Karpas-422 (cell line): ENCODE measurements around the gene IRX1. TPM values are rescaled to one million over a fixed set of nuclear protein-coding genes. Genes with fewer than 3 reads are reported as not detected.

ENCODE experiments used
- DNase-seq: peaks from one replicate; pipeline ENCODE4 v3.0.0-alpha.2; 2015
- H2AFZ ChIP-seq: fragments of 200-600 bp; sonication (generic); 2 replicates; pipeline ENCODE4 v1.6.1; 2014; ENCODE audit warnings: antibody characterized with exemption, low read length, mixed read lengths
- H3K27ac ChIP-seq: fragments of 200-600 bp; sonication (generic); 2 replicates; pipeline ENCODE4 v1.5.1; 2014; ENCODE audit warnings: mild to moderate bottlenecking, low read length, moderate library complexity
- H3K27me3 ChIP-seq: fragments of 200-600 bp; sonication (generic); 2 replicates; pipeline ENCODE4 v1.6.1; 2014; ENCODE audit warnings: low read length, mixed read lengths
- H3K36me3 ChIP-seq: fragments of 200-600 bp; sonication (generic); 2 replicates; pipeline ENCODE4 v1.6.1; 2014; ENCODE audit warnings: low read length, mixed read lengths; ENCODE audit not compliant: insufficient read depth
- H3K4me1 ChIP-seq: fragments of 200-600 bp; sonication (generic); 2 replicates; pipeline ENCODE4 v1.6.1; 2014; ENCODE audit warnings: mild to moderate bottlenecking, low read length, mixed read lengths
- H3K4me2 ChIP-seq: fragments of 200-600 bp; sonication (generic); 2 replicates; pipeline ENCODE4 v1.6.1; 2014; ENCODE audit warnings: low read length, low read depth, mild to moderate bottlenecking; ENCODE audit not compliant: poor library complexity, severe bottlenecking
- H3K4me3 ChIP-seq: fragments of 200-600 bp; sonication (generic); 2 replicates; pipeline ENCODE4 v1.5.1; 2014; ENCODE audit warnings: mild to moderate bottlenecking, antibody characterized with exemption, low read length, mixed read lengths
- H3K79me2 ChIP-seq: fragments of 200-600 bp; sonication (generic); 2 replicates; pipeline ENCODE4 v1.6.1; 2014; ENCODE audit warnings: mild to moderate bottlenecking, low read length, mixed read lengths
- H3K9ac ChIP-seq: fragments of 200-600 bp; sonication (generic); 2 replicates; pipeline ENCODE4 v1.6.0; 2014; ENCODE audit warnings: low read length
- H3K9me2 ChIP-seq: fragments of 200-600 bp; sonication (generic), shearing (Covaris generic); replicated peaks from 2 replicates; pipeline ENCODE4 v1.6.0; 2014; ENCODE audit warnings: mild to moderate bottlenecking, low read length, moderate library complexity; ENCODE audit not compliant: insufficient read depth
- H3K9me3 ChIP-seq: fragments of 300-700, 200-600 bp; sonication (generic); 2 replicates; pipeline ENCODE4 v1.6.1; 2014; ENCODE audit warnings: low read length, mixed read lengths
- H4K20me1 ChIP-seq: fragments of 200-600 bp; sonication (generic); 2 replicates; pipeline ENCODE4 v1.6.1; 2014; ENCODE audit warnings: mild to moderate bottlenecking, antibody characterized with exemption, low read length, low read depth; ENCODE audit not compliant: insufficient read depth
- total RNA-seq: library from RNA; depleted of rRNA; stranded (reverse); fragments of >200 nt; shearing (Covaris generic); gene quantifications from 2 replicates; pipeline ENCODE4 v1.2.3, GENCODE V29; 2014; ENCODE audit warnings: low replicate concordance

The IRX1 gene
- total RNA-seq, 1 experiment from 2014 or later = not detected

- no peaks in the 10 kb centered on the region for H3K36me3 ChIP-seq
Observed at GRCh38 chr5:3606121-3606831, 10.6 kb downstream of the IRX1 start.

GRCh38 chr5:3607541-3608181, 12.0 kb downstream of the IRX1 start:
- Histone ChIP-seq H2AFZ (no peak overlapping the region), H3K27me3 (no peaks in the 10 kb centered on the region), H3K9me3 (peaks cover 8% of the 10 kb centered on the region; the same call in 1 of the 2 replicates), H3K79me2 (no peaks in the 10 kb centered on the region), H3K4me1 (no peaks in the 10 kb centered on the region), H3K9me2 (no peaks in the 10 kb centered on the region), H3K36me3 (no peaks in the 10 kb centered on the region), H3K4me2 (no peak overlapping the region), H3K27ac (no peak overlapping the region), H3K4me3 (no peak overlapping the region), H4K20me1 (no peaks in the 10 kb centered on the region), H3K9ac (no peak overlapping the region)
- DNase-seq = no peak

More at GRCh38 chr5:3606121-3606831, 10.6 kb downstream of the IRX1 start:
- H3K9me2 ChIP-seq = no peaks in the 10 kb centered on the region
- H3K4me2 ChIP-seq = no peak overlapping the region
- no peaks in the 10 kb centered on the region for H4K20me1 ChIP-seq
- H3K79me2 ChIP-seq = no peaks in the 10 kb centered on the region
- no peak for DNase-seq
- peaks cover 8% of the 10 kb centered on the region; the same call in 1 of the 2 replicates for H3K9me3 ChIP-seq
- H2AFZ ChIP-seq = no peak overlapping the region
- no peaks in the 10 kb centered on the region for H3K27me3 ChIP-seq
- H3K9ac ChIP-seq = no peak overlapping the region
- no peak overlapping the region for H3K27ac ChIP-seq
- H3K4me1 ChIP-seq = no peaks in the 10 kb centered on the region
- no peak overlapping the region for H3K4me3 ChIP-seq

- H2AFZ ChIP-seq = no peak overlapping the region
- H3K27me3 ChIP-seq = no peaks in the 10 kb centered on the region
- no peaks in the 10 kb centered on the region for H3K79me2 ChIP-seq
- no peak for DNase-seq
- H3K9ac ChIP-seq = no peak overlapping the region
- H3K9me3 ChIP-seq = peaks cover 8% of the 10 kb centered on the region; the same call in 1 of the 2 replicates
- H3K27ac ChIP-seq = no peak overlapping the region
- H3K9me2 ChIP-seq = no peaks in the 10 kb centered on the region
- H3K4me3 ChIP-seq = no peak overlapping the region
- no peaks in the 10 kb centered on the region for H3K4me1 ChIP-seq
- H3K36me3 ChIP-seq = no peaks in the 10 kb centered on the region
- H3K4me2 ChIP-seq = no peak overlapping the region
- H4K20me1 ChIP-seq = no peaks in the 10 kb centered on the region
Observed at GRCh38 chr5:3609120-3609681, 13.6 kb downstream of the IRX1 start.

- no peaks in the 10 kb centered on the region for H3K36me3 ChIP-seq
- H3K27me3 ChIP-seq = no peaks in the 10 kb centered on the region
- H3K4me1 ChIP-seq = no peaks in the 10 kb centered on the region
- no peak for DNase-seq
- H3K4me2 ChIP-seq = no peak overlapping the region
- no peak overlapping the region for H3K9ac ChIP-seq
- no peaks in the 10 kb centered on the region for H4K20me1 ChIP-seq
- H2AFZ ChIP-seq = no peak overlapping the region
- no peaks in the 10 kb centered on the region for H3K79me2 ChIP-seq
- no peak overlapping the region for H3K4me3 ChIP-seq
- peaks cover 6% of the 10 kb centered on the region; the same call in 1 of the 2 replicates for H3K9me3 ChIP-seq
- no peak overlapping the region for H3K27ac ChIP-seq
- H3K9me2 ChIP-seq = no peaks in the 10 kb centered on the region
Observed at GRCh38 chr5:3612591-3613042, 17.0 kb downstream of the IRX1 start.

- Histone ChIP-seq H3K79me2 (no peaks in the 10 kb centered on the region), H3K9me3 (peaks cover 7% of the 10 kb centered on the region; the same call in 1 of the 2 replicates), H3K27me3 (no peaks in the 10 kb centered on the region), H2AFZ (no peak overlapping the region), H3K4me2 (no peak overlapping the region), H3K27ac (no peak overlapping the region), H3K36me3 (no peaks in the 10 kb centered on the region), H4K20me1 (no peaks in the 10 kb centered on the region), H3K9me2 (no peaks in the 10 kb centered on the region), H3K9ac (no peak overlapping the region), H3K4me3 (no peak overlapping the region), H3K4me1 (no peaks in the 10 kb centered on the region)
- no peak for DNase-seq
Observed at GRCh38 chr5:3613726-3614125, 18.1 kb downstream of the IRX1 start.

GRCh38 chr5:3615217-3615616, 19.6 kb downstream of the IRX1 start:
- DNase-seq = no peak
- Histone ChIP-seq H3K79me2 (no peaks in the 10 kb centered on the region), H3K4me1 (no peaks in the 10 kb centered on the region), H3K4me3 (no peak overlapping the region), H3K9me3 (peaks cover 7% of the 10 kb centered on the region; the same call in 1 of the 2 replicates), H2AFZ (no peak overlapping the region), H3K9me2 (no peaks in the 10 kb centered on the region), H3K9ac (no peak overlapping the region), H3K27me3 (no peaks in the 10 kb centered on the region), H4K20me1 (no peaks in the 10 kb centered on the region), H3K4me2 (no peak overlapping the region), H3K36me3 (no peaks in the 10 kb centered on the region), H3K27ac (no peak overlapping the region)

- Histone ChIP-seq H3K36me3 (no peaks in the 10 kb centered on the region), H2AFZ (no peak overlapping the region), H3K79me2 (no peaks in the 10 kb centered on the region), H3K4me1 (no peaks in the 10 kb centered on the region), H4K20me1 (no peaks in the 10 kb centered on the region), H3K4me2 (no peak overlapping the region), H3K9me2 (no peaks in the 10 kb centered on the region), H3K9me3 (peaks cover 5% of the 10 kb centered on the region; the same call in 1 of the 2 replicates), H3K9ac (no peak overlapping the region), H3K4me3 (no peak overlapping the region), H3K27me3 (no peaks in the 10 kb centered on the region), H3K27ac (no peak overlapping the region)
- no peak for DNase-seq
Observed at GRCh38 chr5:3615829-3616228, 20.2 kb downstream of the IRX1 start.

- Histone ChIP-seq H3K27me3 (no peaks in the 10 kb centered on the region), H3K27ac (no peak overlapping the region), H3K9ac (no peak overlapping the region), H3K4me2 (no peak overlapping the region), H4K20me1 (no peaks in the 10 kb centered on the region), H3K9me3 (peaks cover 4% of the 10 kb centered on the region; the same call in 1 of the 2 replicates), H3K4me3 (no peak overlapping the region), H3K36me3 (no peaks in the 10 kb centered on the region), H3K9me2 (no peaks in the 10 kb centered on the region), H3K4me1 (no peaks in the 10 kb centered on the region), H3K79me2 (no peaks in the 10 kb centered on the region), H2AFZ (no peak overlapping the region)
- DNase-seq = no peak
Observed at GRCh38 chr5:3619579-3619978, 23.9 kb downstream of the IRX1 start.
